Measurements from ENCODE around the gene LARGE1. TPM values are rescaled to one million over a fixed set of nuclear protein-coding genes. Genes with fewer than 3 reads are reported as not detected.
A peak's percentile ranks its signal among the peaks of the same experiment; 100 is the strongest.

LARGE1 gene
- polyA plus RNA-seq, 4 donors: 24.8 to 30.4 (median 27.6) TPM

DNA sequence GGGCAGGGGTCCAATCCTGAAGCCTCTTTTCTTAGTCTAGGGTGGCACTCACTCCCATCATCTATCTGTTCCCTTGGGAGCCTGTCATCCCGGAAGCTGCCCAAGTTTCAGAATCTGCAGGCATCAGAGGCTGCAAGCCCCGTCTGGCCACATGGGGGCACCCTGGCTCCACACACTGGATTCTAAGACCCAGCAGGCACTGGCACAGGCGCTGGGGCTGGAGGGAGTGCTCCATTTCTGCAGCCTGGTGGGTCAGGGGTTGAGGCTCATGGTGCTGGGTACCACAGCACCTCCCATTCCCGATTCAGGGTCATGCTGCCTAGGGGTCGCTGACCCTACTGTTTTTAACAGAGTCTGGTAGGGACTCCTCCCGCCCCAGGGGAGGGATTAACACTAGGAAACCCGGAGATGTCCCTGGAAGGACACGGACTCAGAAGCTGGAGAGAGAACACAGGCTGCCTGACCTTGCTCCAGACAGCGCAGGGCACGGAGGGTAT lies 618.2 kb downstream of the LARGE1 start:
- DNase-seq (ENCODE audit: low read depth in 4 of 4, low spot score in 3 of 4): peak; percentile 56 to 68 (median 58)

DNA sequence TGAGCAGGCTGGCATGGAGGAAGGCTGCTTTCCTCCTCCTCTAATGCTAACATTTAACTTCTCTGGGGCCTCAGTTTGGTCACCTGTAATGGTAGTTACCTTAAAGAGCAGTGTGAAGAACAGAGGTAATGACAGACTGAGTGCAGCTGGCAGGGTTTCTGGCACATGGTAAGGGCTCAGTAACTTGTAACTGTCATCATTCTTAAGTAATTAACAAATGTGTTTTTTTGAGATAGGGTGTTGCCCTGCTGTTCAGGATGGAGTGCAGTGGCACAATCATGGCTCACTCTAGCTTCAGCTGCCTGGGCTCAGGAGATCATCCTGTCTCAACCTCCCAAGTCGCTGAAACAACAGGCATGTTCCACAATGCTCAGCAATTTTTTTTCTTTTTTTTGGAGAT lies 620.1 kb downstream of the LARGE1 start:
- DNase-seq (ENCODE audit: low read depth in 4 of 4, low spot score in 3 of 4): no peak

DNA sequence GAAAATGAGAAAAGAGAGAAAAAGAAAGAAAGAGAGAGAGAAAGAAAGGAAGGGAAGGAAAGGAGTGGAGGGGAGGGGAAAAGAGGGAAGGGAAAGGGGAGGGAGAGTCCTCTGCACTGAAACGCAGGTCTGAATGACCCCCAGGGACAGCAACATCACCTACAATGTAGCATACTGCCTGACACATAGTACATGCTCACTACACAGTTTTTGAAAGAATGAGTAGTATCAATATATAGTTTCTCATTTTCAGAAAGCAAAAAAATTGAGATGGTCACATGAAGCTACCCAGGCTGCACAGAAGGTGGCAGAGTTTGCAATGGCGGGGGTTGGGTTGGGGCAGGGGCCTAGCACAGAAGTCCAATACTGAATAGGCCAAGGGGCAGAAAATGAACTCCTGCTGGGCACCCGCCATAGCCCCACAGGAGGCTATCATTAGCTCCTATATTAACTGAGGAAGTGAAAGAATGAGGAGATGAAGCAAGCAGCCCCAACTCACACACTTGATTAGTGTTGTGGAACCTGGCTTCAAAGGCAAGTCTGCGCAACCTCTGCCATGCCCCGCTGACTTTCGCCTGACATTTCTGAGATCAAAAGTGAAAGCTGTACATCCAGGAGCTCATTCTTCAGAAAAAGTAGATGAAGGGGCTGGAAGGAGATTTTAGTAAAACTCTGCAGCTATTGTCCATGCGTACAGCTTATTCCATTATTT lies 620.9 kb downstream of the LARGE1 start:
- DNase-seq (ENCODE audit: low read depth in 4 of 4, low spot score in 3 of 4): peak in 3 of 4 donors; percentile 32 to 55 (median 49)

DNA sequence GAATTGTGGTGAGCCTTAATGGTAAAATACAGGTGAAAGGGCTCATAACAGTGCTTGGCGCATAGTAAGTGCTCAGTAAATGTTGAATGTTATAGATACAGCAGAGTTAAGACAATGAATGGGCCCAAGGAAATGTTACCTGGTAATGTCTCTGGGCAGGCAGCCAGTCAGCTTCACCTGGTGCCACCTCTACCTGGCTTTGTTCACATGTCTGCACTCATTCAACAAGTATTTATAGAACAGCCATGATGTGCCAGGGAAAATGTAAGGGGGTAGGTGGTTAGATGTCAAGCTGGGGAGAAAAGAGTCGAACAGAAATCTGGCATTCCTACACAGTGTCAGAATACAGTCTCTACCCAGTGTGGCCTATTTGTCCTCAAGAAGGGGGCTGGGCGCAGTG lies 623.3 kb downstream of the LARGE1 start:
- DNase-seq (ENCODE audit: low read depth in 4 of 4, low spot score in 3 of 4): no peak

DNA sequence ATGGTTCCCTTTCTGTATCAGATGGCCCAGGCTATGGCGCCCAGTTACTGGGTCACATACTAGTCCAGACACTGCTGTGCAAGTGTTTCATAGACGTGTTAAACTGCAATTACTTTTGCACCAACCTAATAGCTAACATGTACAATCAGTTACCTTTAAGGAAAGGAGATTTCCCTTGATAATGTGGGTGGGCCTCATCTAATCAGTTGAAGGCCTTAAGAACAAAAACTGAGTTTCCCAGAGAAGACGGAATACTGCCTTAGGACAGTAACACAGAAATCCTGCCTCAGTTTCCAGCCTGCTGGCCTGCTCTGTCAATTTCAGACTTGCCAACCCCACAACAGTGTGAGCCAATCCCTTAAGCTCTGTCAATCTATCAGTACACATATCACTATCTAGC lies 632.2 kb downstream of the LARGE1 start:
- DNase-seq (ENCODE audit: low read depth in 4 of 4, low spot score in 3 of 4): no peak

DNA sequence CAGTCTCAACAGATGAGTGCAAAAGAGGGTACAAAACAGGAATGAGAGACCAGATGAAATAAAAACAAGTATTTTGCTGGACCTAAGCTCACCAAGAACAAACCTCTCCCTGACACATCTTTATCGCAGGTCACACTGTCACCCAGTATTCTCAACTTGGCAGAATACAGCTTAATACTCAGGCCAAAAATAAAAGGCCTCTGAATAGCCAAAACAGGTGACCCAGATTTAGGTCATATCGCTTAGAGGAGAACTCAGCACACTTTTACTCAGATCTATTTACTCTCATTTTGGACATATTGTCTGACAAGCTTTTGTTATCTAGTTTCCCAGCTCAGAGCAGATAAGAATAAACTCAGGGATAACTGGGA lies 645.2 kb downstream of the LARGE1 start:
- DNase-seq (ENCODE audit: low read depth in 4 of 4, low spot score in 3 of 4): no peak

DNA sequence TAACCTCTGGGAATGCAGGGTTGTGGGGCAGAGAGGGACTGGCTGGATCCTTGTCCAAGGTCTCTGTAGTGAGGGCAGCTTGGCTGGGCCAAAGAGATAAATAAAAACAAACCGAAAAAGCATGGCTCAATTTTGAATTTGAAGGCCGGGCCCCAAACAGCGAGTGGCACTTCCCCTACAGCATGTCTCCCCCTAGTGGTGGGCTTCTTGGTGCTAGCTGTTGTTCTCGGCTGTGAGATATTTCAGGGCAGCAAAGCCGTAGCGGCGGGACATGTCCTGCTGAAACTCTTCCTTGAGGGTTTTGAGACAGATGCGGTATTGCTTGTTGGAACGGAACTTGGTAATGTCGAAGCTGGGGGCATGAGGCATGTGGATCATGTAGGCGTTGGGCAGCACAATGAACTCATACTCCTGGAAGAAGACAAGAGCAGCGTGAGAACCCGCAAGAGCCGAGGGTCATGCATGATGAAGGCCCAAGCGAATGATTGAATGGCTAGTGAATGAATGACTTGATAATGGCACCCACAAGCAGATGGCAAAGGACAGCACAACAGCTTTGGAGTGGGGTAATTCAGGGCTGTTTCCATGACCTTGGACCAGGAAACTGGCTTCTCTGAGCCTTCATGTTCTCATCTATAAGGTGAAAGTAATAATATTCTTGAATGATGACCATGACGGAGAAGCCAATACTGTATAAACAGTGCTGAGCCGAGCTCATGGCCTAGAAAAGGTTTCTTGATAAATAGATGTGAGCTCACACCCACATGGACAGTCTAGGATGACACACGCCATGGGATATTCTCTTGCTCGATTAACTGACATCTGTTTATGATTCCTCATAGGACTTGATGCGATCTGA lies 645.8 kb downstream of the LARGE1 start:
- DNase-seq (ENCODE audit: low read depth in 4 of 4, low spot score in 3 of 4): no peak

DNA sequence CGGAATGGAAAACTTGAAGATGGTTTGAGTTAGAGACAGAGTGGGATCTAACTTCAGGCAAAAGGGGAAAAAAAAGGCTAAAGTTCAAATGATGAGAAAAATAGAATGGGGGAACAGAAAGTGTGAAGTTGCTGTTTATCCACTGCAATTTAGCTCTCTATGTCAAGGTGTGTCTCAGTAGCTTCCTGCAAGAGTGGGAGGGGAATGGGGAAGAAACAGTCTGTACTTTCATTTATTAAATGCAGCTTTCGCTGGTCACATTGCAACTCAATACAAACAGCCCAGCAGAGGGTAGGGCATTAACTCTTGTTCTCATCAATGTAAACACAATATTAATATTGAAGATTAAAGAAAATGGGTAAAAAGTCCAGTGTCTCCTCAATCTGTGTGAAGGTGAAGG lies 647.4 kb downstream of the LARGE1 start:
- no peak for DNase-seq (ENCODE audit: low read depth in 4 of 4, low spot score in 3 of 4)

DNA sequence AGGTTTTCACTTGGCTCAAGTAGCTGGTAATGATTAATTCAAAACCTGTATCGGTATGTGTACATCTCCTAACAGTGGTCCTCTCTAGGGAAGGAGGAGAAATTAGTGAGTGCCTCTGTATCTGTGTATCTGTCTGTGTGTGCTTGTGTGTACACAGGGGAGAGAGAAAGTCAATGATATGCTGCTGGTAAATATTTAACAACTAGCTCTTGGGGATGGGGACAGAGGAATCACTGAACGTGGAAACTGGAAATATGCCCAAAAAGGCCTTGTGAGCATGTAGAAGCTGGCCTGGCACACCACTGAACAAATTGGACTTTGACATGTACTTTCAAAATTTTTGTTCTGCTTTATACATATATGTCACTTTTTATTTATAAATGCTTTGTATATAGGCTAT lies 648.1 kb downstream of the LARGE1 start:
- DNase-seq (ENCODE audit: low read depth in 4 of 4, low spot score in 3 of 4): no peak

DNA sequence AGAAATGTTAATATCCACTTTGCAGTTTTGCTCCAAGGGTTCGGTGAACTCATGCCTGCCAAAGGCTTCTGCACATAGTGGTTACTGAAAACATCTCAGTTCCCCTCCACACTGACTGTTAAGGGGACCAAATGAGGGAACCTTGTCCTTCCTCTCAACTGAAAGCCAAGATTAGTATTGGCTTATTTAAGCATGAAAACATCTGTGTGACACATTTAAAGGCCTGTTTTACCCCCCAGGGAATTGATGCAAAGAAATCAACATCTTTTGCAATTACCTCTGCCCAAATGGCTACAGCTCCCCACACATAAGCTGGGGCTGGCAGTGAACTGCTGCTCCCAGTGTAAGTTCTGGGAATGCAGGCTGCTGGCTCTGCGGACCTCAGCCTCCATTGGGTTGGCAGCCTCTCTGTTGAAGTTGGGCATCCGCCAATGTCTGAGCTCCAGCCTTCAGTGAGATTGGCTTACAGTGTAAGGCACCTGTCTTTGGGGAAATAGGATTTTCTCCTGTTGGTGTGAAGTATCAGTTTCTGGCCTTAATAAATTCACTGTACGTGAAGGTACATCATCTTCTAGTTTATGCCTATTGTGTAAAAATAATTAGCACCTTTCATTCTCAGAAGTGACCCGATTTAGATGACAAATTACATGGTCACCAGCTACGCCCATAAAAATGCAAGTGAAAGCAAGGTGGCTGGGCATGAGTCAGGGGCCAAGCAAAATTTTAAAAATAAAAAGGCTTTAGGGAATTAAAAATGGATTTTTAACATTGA lies 648.7 kb downstream of the LARGE1 start:
- DNase-seq (ENCODE audit: low read depth in 4 of 4, low spot score in 3 of 4): no peak

DNA sequence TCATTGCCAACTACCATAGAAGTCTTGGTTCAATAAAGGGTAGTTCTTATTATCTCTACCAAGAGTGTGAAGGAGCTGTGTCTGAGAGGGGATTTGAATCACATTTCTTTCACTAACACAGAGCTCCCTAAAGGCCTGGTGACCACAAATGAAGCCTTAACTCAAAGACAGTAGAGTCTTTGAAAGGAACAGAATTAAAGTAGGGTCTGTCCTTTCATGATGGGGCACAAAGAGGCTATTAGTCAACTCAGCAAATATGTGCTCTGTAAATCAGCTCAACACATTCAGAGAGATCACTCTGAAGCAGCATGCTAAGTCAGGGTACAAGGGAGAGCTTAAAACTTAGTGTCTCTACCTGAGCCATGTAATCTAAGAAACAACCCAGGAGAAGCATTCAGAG lies 649.7 kb downstream of the LARGE1 start:
- DNase-seq (ENCODE audit: low read depth in 4 of 4, low spot score in 3 of 4): no peak

DNA sequence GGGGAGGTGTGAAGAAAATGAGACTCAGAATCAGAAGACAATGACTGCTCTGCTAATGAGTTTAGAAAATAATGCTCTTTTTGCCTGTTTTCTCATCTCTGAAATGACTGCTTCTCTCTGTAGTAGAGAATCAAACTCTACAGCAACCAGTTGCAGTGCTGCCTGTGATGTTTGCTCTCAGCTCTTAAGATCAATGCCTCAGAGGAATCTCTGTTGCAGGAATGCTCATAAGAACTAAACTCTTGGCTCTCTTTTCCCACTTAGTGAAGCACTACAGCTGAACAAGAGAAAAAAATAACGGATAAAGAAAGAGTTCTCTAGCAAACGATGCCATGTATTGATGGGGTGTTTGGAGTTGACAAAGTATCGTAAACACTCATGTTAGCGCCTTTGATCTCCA lies 658.6 kb downstream of the LARGE1 start:
- DNase-seq (ENCODE audit: low read depth in 4 of 4, low spot score in 3 of 4): no peak

DNA sequence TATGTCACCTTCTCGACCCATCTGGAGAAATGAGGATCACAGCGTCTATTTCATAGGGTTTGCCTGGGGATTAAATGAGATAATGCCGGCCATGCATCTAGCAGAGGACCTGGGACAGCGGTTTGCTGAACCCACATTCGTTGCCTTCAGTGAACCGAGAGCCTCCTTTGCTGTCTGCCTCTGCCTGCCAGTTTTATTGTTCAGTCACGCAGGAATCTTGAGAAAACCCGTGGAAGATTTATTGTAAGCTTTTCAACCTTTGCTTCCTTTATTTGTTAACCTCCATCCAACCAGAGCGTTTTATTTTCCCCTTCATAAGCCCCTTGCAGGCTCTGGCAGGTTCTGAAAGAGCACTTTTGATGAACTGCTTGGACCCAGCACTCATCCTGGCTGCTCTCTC lies 659.8 kb downstream of the LARGE1 start:
- no peak for DNase-seq (ENCODE audit: low read depth in 4 of 4, low spot score in 3 of 4)

DNA sequence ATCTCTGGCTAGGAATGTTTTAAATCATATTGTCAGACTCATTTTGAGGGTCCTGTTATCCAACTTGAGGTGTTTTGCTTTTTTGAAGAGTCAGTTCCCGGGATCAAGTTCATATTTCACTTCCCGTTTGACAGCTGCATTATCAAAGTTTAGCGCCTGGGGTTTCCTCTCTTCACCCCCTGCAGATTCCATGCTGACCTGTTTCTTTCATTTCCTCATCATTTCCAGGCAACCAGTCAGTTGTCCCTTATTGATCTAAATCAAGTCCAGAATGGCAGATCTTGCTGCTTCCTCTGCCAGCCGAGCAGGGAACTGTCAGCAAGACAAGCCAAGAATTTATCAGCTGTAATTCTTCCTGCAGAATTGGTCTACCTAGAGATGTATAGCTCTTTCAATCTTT lies 664.5 kb downstream of the LARGE1 start:
- DNase-seq (ENCODE audit: low read depth in 4 of 4, low spot score in 3 of 4): no peak

DNA sequence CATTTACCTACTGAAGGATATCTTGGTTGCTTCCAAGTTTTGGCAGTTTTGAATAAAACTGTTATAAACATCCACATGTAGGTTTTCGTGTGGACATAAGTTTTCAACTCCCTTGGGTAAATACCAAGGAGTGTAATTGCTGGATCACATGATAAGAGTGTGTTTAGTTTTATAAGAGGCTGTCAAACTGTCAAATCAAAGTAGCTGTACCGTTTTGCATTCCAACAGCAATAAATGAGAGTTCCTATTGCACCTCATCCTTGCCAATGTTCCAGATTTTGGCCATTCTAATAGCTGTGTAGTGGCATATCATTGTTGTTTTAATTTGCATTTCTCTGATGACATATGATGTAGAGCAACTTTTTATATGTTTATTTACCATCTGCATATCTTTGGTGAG lies 671.3 kb downstream of the LARGE1 start:
- DNase-seq (ENCODE audit: low read depth in 4 of 4, low spot score in 3 of 4): no peak

DNA sequence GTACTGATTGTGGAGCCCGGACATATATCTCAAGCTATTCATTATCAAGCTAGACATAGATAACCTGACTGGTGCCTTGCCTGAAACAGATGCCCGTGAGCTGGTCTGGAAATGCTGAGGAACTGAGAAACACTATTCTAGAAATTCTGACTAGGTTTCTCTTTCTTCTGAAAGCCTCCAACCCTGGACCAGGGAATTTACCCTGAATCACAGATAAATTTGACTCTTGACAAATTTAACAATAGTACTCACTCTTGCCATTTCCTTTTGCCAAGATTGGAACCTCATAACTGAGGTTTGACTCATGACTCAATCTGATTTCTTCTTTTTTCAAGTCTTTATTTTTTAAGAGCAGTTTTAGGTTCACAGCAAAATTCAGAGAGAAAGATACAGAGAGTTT lies 672.5 kb downstream of the LARGE1 start:
- DNase-seq (ENCODE audit: low read depth in 4 of 4, low spot score in 3 of 4): no peak

DNA sequence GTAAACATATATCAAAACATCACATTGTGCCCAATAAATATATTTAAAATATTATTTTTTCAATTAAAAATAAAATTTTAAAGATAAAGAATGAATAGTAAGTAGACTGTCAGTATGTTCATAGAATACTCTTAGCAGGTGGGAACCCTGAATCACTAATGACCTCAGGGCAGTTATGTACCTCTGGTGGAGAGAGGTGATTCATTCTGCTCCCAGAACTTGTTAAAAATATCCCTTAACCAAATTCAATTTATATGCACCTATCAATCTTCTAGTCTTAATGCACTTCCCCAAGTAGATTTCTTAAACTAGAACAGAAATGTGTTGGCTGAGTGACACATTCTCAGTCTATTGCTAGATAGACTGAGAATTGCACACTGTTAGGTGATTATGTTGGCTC lies 678.2 kb downstream of the LARGE1 start:
- DNase-seq (ENCODE audit: low read depth in 4 of 4, low spot score in 3 of 4): no peak

DNA sequence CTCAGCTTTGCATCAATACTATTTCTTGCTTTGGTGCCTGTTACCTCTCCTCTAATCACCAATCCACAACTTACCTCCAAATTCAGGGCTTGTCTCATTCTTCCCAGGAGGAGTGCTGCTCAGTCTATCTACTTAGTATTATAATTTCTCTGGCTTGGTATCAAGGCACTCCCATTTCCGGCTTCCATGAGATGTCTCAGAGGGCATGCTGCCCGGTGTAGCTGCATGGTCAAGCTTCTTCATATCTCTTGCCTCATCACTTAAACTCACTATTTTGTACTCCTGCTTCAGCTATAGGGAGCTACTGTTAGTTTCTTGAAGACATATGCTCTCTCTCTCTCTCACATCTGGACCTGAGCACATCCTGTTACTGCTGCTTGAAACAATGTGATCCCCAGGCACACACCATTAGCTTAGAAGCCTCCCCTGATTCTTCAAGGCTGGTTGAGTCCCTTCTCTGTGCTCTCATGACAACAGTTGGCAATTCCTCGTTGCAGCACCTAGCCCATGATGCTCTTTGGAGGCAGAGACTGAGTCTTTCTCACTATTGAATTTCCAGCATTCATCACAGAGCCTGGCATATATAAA lies 679.3 kb downstream of the LARGE1 start:
- no peak for DNase-seq (ENCODE audit: low read depth in 4 of 4, low spot score in 3 of 4)

DNA sequence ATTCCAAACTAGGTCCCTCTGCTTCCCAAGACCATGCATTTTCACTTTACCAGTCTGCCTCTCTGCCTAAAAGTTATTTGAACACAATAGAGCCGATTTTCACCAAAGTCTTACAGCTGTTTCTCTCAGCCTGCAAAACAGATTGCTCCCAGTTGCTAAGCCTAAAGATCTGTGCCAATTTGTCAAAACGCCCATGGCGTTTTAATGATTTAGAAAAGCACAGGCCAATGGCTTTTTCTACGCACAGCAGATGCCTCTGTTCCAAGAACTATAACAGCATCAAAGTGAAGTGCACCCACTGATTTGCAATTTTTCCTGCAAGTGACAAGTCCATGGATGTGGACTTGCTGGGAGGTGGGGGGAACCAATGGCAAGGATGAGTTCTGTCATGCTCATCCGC lies 688.2 kb downstream of the LARGE1 start:
- no peak for DNase-seq (ENCODE audit: low read depth in 4 of 4, low spot score in 3 of 4)

DNA sequence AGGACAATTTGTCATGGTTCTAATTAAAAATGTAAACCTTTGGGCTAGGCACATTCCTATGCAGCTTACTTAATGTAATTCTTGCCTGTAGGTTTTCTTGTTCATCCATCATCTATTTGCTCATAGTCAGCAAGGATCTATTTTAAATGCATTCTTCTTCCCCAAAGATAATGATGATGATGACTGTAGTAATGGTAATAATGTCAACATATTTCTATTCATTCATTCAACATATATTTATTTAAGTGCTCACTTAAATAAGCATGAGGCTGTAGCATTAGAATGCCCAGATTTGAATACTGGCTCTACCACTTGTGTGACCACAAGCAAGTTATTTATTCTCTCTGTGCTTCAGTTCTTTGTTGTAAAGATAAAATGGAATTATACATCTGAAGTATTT lies 692.5 kb downstream of the LARGE1 start:
- DNase-seq (ENCODE audit: low read depth in 4 of 4, low spot score in 3 of 4): no peak

DNA sequence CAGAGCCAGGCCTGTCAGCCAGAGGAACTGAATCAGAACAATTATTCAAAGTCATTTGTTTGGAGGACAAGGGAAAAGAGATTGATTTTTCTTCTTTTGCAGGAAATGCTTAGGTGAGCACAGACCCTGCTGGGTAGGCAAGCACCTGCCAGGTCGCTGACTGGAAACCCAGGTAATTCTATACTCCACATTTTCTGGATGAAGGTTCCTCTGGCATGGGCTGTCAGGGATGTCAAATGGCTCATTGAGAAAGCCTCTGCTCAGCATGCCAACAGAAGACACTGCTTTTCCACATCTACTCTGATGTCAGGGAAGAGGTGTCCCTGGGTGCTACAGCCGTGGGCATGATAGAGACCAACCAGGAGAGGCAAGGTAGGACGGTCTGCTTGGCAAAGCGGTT lies 695.4 kb downstream of the LARGE1 start:
- no peak for DNase-seq (ENCODE audit: low read depth in 4 of 4, low spot score in 3 of 4)
